IMR-90 (cell line): Measurements from ENCODE around the gene TAOK1. TPM values are rescaled to one million over a fixed set of nuclear protein-coding genes. Genes with fewer than 3 reads are reported as not detected.

ENCODE experiments used
- ATAC-seq: fragments of 200-7000 bp; cut with Tn5 transposase; 2 replicates; pipeline ENCODE4 v1.9.1; 2020; ENCODE audit warnings: low read depth, mild to moderate bottlenecking, moderate library complexity
- BruUV-seq: library from RNA; stranded (reverse); fragments of 400-500 nt; replicated peaks from 2 replicates; lab custom pipeline; 2021; lab: Mats Ljungman, UMichigan
- CTCF ChIA-PET: fragments of 300-600 bp; formaldehyde crosslinking; extraction: SDS; loops from one replicate; lab custom pipeline; 2021; ENCODE audit warnings: antibody characterized with exemption; lab: Yijun Ruan, JAX
- POLR2A ChIA-PET: fragments of 300-600 bp; sonication (Branson Sonifier 250); formaldehyde crosslinking; loops from one replicate; lab custom pipeline; 2022; ENCODE audit warnings: antibody characterized with exemption; ENCODE audit not compliant: unreplicated experiment; lab: Charles Lee
- DNase-seq: peaks from one replicate; pipeline ENCODE4 v3.0.0; 2013
- H2AFZ ChIP-seq: replicated peaks from 2 replicates; pipeline ENCODE3; 2013; ENCODE audit warnings: low read length, mild to moderate bottlenecking; ENCODE audit not compliant: poor library complexity
- H2AK5ac ChIP-seq: 2 replicates; pipeline ENCODE4 v1.6.1; 2013; ENCODE audit warnings: low read depth, low read length, inconsistent platforms
- H2AK9ac ChIP-seq: replicated peaks from 2 replicates; pipeline ENCODE3; 2013; ENCODE audit warnings: mild to moderate bottlenecking, low read depth, low read length, moderate library complexity; ENCODE audit not compliant: poor library complexity
- H2BK120ac ChIP-seq: 2 replicates; pipeline ENCODE4 v1.6.1; 2013; ENCODE audit warnings: low read depth, low read length, inconsistent platforms
- H2BK15ac ChIP-seq: 3 replicates; pipeline ENCODE4 v1.6.1; 2013; ENCODE audit warnings: low read depth, low read length, inconsistent platforms
- H2BK20ac ChIP-seq: 2 replicates; pipeline ENCODE4 v1.6.1; 2013; ENCODE audit warnings: low read depth, mild to moderate bottlenecking, inconsistent platforms, low read length, moderate library complexity
- H2BK5ac ChIP-seq: 2 replicates; pipeline ENCODE4 v1.6.1; 2013; ENCODE audit warnings: mild to moderate bottlenecking, low read depth, low read length, inconsistent platforms; ENCODE audit not compliant: poor library complexity, severe bottlenecking
- H3K14ac ChIP-seq: replicated peaks from 2 replicates; pipeline ENCODE4 v1.6.1; 2013; ENCODE audit warnings: low read depth, low read length, inconsistent platforms
- H3K18ac ChIP-seq: 2 replicates; pipeline ENCODE4 v1.6.1; 2013; ENCODE audit warnings: low read depth, low read length, control low read depth
- H3K23ac ChIP-seq: 2 replicates; pipeline ENCODE4 v1.6.1; 2013; ENCODE audit warnings: low read depth, low read length, inconsistent platforms
- H3K27ac ChIP-seq: 2 replicates; pipeline ENCODE4 v1.5.1; 2013; ENCODE audit warnings: mild to moderate bottlenecking, control low read depth, low read length; ENCODE audit not compliant: insufficient read depth
- H3K27me3 ChIP-seq: 2 replicates; pipeline ENCODE4 v1.6.1; 2013; ENCODE audit warnings: low read length; ENCODE audit not compliant: control insufficient read depth, insufficient read depth
- H3K36me3 ChIP-seq: 2 replicates; pipeline ENCODE4 v1.6.1; 2013; ENCODE audit warnings: low read length, mixed read lengths; ENCODE audit not compliant: control insufficient read depth, insufficient read depth
- H3K4ac ChIP-seq: 2 replicates; pipeline ENCODE4 v1.6.1; 2013; ENCODE audit warnings: low read depth, low read length, inconsistent platforms
- H3K4me1 ChIP-seq: 2 replicates; pipeline ENCODE4 v1.6.1; 2013; ENCODE audit warnings: low read length, mixed read lengths; ENCODE audit not compliant: control insufficient read depth, insufficient read depth
- H3K4me2 ChIP-seq: 2 replicates; pipeline ENCODE4 v1.6.1; 2013; ENCODE audit warnings: low read depth, mild to moderate bottlenecking, control low read depth, low read length, moderate library complexity
- H3K4me3 ChIP-seq: 2 replicates; pipeline ENCODE4 v1.5.1; 2013; ENCODE audit warnings: low read depth, mild to moderate bottlenecking, control low read depth, low read length, moderate library complexity; ENCODE audit not compliant: insufficient read depth
- H3K56ac ChIP-seq: 2 replicates; pipeline ENCODE4 v1.6.1; 2013; ENCODE audit warnings: low read length, inconsistent platforms; ENCODE audit not compliant: insufficient read depth; ENCODE audit errors: extremely low read depth
- H3K79me1 ChIP-seq, 2 experiments: 2 replicates each; pipeline ENCODE4 v1.6.1; 2013; ENCODE audit warnings: low read length in 2 of 2, inconsistent platforms in 1 of 2, low read depth in 1 of 2
- H3K9ac ChIP-seq: 2 replicates; pipeline ENCODE4 v1.6.1; 2013; ENCODE audit warnings: low read depth, low read length, control low read depth
- H3K9me1 ChIP-seq: 2 replicates; pipeline ENCODE4 v1.6.1; 2013; ENCODE audit warnings: low read length, inconsistent platforms; ENCODE audit not compliant: insufficient read depth
- H3K9me3 ChIP-seq: 2 replicates; pipeline ENCODE4 v1.6.1; 2013; ENCODE audit warnings: low read length; ENCODE audit not compliant: control insufficient read depth, insufficient read depth
- H4K20me1 ChIP-seq: 2 replicates; pipeline ENCODE4 v1.6.1; 2013; ENCODE audit warnings: low read length, inconsistent platforms; ENCODE audit not compliant: insufficient read depth
- H4K5ac ChIP-seq: 2 replicates; pipeline ENCODE4 v1.6.1; 2013; ENCODE audit warnings: mild to moderate bottlenecking, low read depth, low read length, control low read depth
- H4K8ac ChIP-seq, 2 experiments: 2 replicates each; pipeline ENCODE4 v1.6.1; 2013; ENCODE audit warnings: low read depth in 2 of 2, low read length in 2 of 2, control low read depth in 1 of 2, inconsistent platforms in 1 of 2
- H4K91ac ChIP-seq: 2 replicates; pipeline ENCODE4 v1.6.1; 2013; ENCODE audit warnings: low read depth, low read length, inconsistent platforms; ENCODE audit not compliant: insufficient read depth
- CEBPB ChIP-seq: IDR thresholded peaks from 2 replicates; pipeline ENCODE4 v1.6.1; 2012; ENCODE audit warnings: low read depth, low read length, improper control_type of control experiment
- MAFK ChIP-seq: IDR thresholded peaks from 2 replicates; pipeline ENCODE4 v1.6.1; 2012; ENCODE audit warnings: low read depth, low read length, improper control_type of control experiment
- RAD21 ChIP-seq: IDR thresholded peaks from 2 replicates; pipeline ENCODE4 v1.6.1; 2012; ENCODE audit warnings: low read length, improper control_type of control experiment
- WGBS, 2 experiments: methylation state at CpG; one replicate each; pipeline versions ENCODE4 v1.1.5 to v1.1.7; 2013; ENCODE audit warnings: missing lambda C conversion rate in 2 of 2; ENCODE audit not compliant: insufficient read length in 1 of 2; ENCODE audit errors: extremely low coverage in 2 of 2; 5-methylcytosine and 5-hydroxymethylcytosine counted together
- dilution Hi-C: fragments of 300-500 bp; cut with HindIII; formaldehyde crosslinking; loops from one replicate; pipeline ENCODE4 v1.14.3; 2018; ENCODE audit warnings: low sequenced_read_pairs; ENCODE audit not compliant: unreplicated experiment
- in situ Hi-C: fragments of 300-500 bp; cut with MboI; formaldehyde crosslinking; loops from 3 replicates; pipeline ENCODE4 v1.14.3; 2019; ENCODE audit warnings: low sequenced_read_pairs, inconsistent platforms, mixed read lengths
- intact Hi-C: fragments of 100-400 bp; cut with micrococcal nuclease; formaldehyde crosslinking; loops from 2 replicates; pipeline ENCODE4 v1.10.0; 2022
- polyA plus RNA-seq, 3 experiments: library from polyadenylated mRNA; depleted of rRNA; stranded (reverse); fragments of >200 nt; gene quantifications; 2 replicates each; pipeline ENCODE4 v1.2.3, GENCODE V29; 2012; ENCODE audit warnings: low replicate concordance in 1 of 3
- total RNA-seq: library from RNA; depleted of rRNA; stranded (reverse); fragments of >200 nt; gene quantifications from 2 replicates; pipeline ENCODE4 v1.2.3, GENCODE V29; 2012

TAOK1 gene
- total and polyA plus RNA-seq, 2 of the 4 experiments (the other 2 are of a cell fraction) = 9.8 to 91.8 TPM

GRCh38 chr17:29549177-29549923, 159.2 kb downstream of the TAOK1 start:
- Histone ChIP-seq H2AFZ (no peak overlapping the region), H3K27me3 (no peaks in the 10 kb centered on the region), H3K14ac (no peak overlapping the region), H2BK5ac (no peak overlapping the region), H4K91ac (no peak overlapping the region), H2AK5ac (no peak overlapping the region), H3K79me1 (peaks cover 3 to 5% of the 10 kb centered on the region in 2 experiments; a peak in 2 of 4 replicates), H3K9ac (no peak overlapping the region), H4K5ac (no peak overlapping the region), H3K4me2 (no peak overlapping the region), H2BK15ac (no peak overlapping the region), H3K18ac (no peak overlapping the region), H3K4ac (no peak overlapping the region), H2AK9ac (no peak overlapping the region), H2BK120ac (no peak overlapping the region), H3K4me1 (peaks cover 2% of the 10 kb centered on the region; the same call in 1 of the 2 replicates), H3K9me3 (no peaks in the 10 kb centered on the region), H3K4me3 (no peak overlapping the region), H2BK20ac (no peak overlapping the region), H3K36me3 (peaks cover 2% of the 10 kb centered on the region), H3K27ac (no peak overlapping the region), H4K20me1 (peaks cover 3% of the 10 kb centered on the region; the same call in 1 of the 2 replicates), H4K8ac (no peak overlapping the region), H3K9me1 (no peaks in the 10 kb centered on the region), H3K23ac (no peak overlapping the region), H3K56ac (no peak overlapping the region)
- in situ Hi-C loops = no loop called here
- TSS peak; percentile 0 for BruUV-seq
- dilution Hi-C loops = no loop called here
- peak; percentile 44 for DNase-seq
- 10% methylated on average over 2 of the region's 5 CpGs; no CpG with 5 or more reads in 1 of the 2 experiments for WGBS, 2 experiments
- ChIA-PET POLR2A (no interaction called here), CTCF (interaction anchor here (1.1 to 1.2 kb wide), 2 partner anchors 13 to 179 kb away, joined by 3 to 8 read pairs; no protein-coding TSS in a partner anchor)
- peak; percentile 36 for ATAC-seq
- TF ChIP-seq MAFK (no peak), CEBPB (no peak), RAD21 (no peak)
- intact Hi-C loops = no loop called here
